Right renal pelvis (tissue), 4 donors: ENCODE data around the gene NARS2. TPM values are rescaled to one million over a fixed set of nuclear protein-coding genes. Genes with fewer than 3 reads are reported as not detected.
"Not testable (repeated sequence)": the region's sequence is repeated elsewhere in the genome, so short reads cannot be mapped to it uniquely, and the experiment has no call there.

Source experiments
- DNase-seq, 4 donors: peaks; one replicate each; pipeline ENCODE4 v3.0.0-alpha.2; 2013; ENCODE audit warnings: low read depth in 4 of 4, low spot score in 3 of 4, missing footprints in 1 of 4
- polyA plus RNA-seq, 4 donors: library from polyadenylated mRNA; unstranded; fragments of 120-200 nt; gene quantifications; one replicate each; pipeline ENCODE4 v1.2.1, GENCODE V29; 2013; ENCODE audit not compliant: insufficient read length in 4 of 4

NARS2 gene
- polyA plus RNA-seq, 4 donors: 38.5 to 56.6 (median 50.4) TPM

DNA sequence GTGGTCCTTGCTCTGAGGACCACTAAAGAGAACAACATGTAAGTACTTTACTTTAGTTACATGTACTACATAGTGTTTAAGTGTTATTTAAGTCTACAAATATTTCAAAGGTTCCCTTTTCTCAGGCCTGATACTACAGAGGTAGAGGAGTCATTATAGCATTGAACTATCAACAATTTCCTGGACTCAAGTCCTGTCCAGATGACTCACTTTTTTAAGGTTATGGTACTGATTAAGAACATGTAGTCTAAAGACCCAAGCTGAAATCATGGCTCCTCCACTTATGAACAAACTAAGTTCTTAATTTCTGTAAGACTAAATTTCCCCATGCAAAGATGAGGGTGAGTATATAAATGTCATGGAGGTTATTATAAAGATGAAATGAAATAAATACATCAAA is 74.7 kb downstream of the NARS2 start:
- DNase-seq: no peak

DNA sequence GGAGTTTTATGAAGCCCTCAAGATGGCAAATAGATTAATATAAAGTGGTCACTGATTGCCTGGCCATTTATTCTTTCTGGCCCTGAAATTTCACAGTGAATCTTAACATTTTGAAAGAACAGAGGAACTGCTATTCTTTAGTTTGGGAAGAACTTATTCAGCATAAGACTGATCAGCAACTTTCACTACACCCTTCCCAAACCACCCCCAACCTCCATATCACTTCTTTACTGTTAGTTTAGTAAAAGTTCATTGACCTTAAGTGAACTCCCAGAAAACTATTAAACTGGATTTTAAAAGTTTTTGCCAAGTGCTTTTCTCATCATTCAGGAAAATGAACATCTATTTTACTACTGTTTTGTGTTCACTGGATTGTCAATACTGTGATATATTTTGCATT is 77.4 kb downstream of the NARS2 start:
- no peak for DNase-seq

DNA sequence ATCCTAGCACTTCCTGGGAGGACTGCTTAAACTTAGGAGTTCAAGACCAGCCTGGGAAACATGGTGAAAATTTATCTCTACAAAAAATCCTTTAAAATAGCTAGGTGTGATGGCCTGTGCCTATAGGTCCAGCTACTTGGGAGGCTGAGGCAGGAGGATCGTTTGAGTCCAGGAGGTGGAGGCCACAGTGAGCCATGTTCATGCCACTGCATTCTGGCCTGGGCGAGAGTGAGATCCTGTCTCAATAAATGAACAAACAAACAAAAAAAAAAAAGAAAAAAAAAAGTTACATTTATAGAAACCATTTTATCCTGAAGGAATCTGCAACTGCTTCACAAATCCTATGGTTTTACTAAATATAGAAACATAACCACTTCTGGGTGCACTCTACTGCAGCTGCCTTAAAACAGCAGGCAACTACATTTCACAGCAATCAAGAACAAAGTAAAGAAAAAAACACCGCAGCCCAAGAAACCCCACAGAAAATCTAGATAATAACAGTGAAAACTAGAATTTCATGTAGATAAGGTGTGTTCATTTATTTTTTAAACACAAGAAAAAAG is 81.2 kb downstream of the NARS2 start:
- DNase-seq: no peak

DNA sequence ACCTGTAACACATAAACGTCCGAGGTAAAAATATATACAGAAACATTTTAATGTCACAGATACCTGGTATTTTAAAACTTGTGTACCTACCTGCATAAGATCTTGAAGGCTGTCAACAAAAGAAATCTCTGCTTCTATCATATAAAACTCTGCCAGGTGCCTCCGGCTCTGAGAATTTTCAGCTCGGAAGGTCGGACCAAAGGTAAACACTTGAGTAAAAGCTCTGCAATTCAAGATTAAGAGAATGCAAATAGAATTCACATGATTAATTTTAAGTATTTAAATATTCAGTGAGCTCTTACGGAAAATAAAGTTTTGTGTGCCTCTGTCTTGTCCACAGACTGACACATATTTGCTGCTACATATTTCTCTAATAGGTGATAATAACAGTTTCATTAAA is 81.7 kb downstream of the NARS2 start:
- DNase-seq: no peak

DNA sequence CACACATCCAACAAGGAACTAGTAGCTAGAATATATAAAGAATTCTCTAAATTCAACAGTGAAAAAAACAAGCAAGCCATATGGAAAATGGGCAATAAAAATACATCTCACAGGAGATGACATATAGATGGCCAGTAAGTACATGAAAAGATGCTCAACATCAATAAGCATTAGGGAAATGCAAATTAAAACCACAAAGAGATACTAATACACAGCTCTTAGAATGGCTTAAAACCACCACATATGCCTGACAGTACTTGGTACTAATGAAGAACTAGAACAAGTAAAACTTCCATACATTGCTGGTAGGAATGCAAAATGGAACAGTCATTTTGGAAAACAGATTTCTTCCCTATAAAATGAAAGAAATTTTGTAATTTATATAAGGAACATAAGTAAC is 85.5 kb downstream of the NARS2 start:
- no peak for DNase-seq

DNA sequence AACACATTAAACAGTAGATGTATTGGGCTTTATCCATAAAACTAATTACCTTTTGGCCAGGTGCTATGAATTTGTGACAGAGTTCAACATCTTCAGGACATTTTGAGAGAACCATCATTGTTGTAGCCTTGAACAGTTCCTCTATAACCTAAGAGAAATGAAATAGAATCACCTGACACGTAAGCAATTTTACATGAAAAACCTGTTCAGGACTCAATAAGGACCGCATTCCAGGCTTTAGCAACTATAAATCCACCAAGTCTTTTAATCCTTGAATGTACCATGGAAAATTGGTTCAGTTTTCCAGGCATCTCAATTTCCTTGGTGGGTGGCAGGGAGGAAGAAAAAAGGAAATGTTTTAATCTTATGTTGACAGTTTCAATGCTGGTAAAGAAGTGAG is 96.1 kb downstream of the NARS2 start:
- DNase-seq: no peak

DNA sequence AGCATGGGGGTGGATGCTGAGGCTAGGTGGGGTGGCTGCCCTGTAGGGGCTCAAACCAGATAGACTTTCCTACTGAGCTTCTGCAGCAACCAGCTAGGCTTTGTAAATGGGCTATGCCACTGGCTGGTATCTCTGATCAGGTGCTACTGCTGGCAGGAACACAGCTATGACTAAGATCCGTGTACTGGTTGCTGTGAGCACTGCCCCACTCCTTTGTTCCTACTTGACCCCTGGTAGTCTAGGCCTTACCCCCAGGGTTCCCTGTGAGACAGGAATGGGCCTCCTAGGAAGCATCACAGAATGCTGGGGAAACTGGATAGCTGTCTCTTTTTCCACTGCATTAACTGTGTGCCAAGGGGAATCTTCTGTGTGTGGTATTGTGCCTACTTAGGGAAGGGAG is 98.6 kb downstream of the NARS2 start:
- DNase-seq: no peak

DNA sequence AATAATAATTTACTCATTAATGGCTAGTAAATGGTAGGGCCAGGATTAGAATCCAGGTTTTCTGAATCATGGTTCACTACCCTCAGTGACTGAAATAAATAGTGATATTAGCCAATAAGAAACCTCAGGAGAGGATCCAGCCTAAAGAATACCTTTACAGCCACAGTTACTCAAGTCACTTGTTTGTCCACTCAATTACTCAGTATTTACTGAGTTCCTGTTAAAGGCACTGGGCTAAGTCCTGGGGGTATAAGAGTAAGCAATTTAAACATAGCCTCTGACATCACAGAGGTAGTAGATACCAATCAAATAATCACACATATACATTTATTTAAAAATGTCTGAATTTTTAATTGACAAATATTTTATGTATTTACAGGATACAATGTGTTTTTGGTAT is 100.2 kb downstream of the NARS2 start:
- DNase-seq: no peak

DNA sequence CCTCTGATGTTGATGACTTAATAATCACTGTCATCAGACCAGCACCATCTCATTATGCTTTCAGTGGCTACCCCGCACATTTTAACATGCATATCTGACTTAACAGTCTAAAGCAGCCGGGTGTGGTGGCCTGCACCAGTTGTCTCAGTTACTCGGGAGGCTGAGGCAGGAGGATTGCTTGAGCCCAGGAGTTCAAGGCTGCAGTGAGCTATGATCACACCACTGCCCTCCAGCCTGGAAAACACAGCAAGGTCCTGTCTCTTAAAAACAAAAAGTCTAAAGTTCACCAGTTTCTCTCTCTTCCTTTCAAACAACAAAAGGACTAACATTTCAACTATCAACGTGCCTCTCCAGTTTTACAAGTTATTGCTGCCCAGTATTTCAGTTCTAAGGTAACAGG is 101.8 kb downstream of the NARS2 start:
- no peak for DNase-seq

DNA sequence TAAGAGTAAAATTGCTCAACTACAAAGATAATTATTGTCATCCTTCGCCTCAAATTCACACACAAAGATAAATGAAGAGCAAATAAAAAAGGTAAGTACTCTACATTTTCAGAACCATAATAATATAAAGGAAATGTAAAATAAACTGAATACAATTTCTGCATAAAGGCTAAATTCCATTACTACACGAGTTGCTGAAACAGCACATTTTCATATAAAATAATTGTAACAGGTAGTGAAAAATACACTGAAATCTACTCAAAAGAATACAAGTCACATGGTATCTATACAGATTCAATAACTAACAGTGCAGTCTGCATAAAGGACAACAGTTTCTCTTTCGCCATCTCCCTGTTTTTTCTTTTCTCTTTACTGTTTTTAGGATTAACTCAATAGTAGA is 102.3 kb downstream of the NARS2 start:
- no peak for DNase-seq

DNA sequence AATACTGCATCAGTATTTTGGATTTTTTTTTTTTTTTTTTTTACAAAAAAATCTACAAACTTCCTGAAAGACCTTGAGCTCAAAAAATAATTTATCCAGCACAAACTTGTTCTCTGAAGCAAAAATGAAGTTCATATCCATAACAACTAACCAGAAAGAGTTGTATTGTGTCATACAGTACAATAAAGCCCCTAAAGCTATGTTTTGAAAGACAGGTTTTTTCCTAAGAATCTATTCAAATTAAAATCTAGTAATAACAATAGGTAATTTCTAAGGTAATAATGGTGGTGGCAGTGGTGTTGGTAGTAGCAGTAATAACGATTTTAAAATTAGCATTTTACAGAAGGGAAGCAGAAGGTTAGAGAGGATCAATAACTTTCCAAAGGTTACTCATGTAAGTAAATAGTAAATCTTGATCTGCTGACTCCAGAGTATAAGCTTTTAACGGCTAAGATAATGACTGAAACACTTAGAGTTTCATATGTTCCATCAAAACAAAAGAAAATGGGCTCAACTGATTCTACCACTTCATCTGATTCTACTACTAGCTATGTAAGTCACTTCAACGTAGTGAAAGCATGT is 103.7 kb downstream of the NARS2 start:
- DNase-seq: no peak

DNA sequence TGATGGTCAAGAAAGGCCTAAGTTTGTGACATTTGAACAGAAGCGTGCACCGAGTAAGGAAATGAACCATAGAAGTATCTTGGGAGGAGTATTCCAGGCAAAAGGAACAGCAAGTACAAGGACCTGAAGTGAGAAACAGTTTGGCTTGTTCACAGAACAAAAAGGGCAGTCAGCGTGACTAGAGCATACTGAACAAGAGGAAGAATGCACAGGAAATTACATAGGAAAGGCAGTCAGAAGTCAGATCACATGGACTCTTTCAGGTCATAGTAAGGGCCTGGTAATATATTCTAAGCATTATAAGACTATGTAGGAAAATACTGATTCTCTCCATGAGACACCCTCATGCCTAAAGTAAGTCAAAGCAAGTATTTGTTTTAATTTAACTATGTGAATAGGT is 104.8 kb downstream of the NARS2 start:
- DNase-seq: no peak

DNA sequence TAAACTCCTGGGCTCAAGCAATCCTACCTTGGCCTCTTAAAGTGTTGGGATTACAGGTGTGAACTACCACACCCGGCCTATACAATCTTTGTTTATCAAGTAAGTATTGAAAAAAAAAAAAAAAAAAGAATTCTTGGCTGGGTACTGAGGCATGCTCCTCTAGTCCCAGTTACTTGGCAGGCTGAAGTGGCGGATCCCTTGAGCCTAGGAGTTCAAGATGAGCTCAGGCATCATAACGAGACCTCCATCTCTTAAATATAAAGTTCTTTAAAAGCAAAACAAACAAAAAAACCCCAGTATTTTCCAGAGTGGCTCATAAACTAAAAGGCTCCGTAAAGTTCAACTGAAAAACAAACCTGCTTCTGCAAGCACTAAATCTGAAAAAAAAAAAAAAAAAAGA is 106.7 kb downstream of the NARS2 start:
- DNase-seq: no peak

DNA sequence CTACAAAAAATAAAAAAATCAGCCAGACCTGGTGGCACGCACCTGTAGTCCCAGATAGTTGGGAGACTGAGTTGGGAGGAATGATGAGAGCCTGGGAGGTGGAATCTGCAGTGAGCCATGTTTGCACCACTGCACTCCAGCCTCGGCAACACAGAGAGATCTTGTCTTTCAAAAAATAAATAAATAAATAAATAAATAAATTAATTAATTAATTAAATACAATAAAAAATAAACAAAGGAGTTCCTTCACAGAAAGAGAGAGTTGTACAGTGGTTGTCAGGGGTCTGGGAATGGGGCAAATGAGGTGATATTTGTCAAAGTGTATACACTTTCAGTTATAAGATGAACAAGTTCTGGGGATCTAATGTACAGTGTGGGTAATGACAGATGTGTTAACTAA is 107.3 kb downstream of the NARS2 start:
- no peak for DNase-seq

DNA sequence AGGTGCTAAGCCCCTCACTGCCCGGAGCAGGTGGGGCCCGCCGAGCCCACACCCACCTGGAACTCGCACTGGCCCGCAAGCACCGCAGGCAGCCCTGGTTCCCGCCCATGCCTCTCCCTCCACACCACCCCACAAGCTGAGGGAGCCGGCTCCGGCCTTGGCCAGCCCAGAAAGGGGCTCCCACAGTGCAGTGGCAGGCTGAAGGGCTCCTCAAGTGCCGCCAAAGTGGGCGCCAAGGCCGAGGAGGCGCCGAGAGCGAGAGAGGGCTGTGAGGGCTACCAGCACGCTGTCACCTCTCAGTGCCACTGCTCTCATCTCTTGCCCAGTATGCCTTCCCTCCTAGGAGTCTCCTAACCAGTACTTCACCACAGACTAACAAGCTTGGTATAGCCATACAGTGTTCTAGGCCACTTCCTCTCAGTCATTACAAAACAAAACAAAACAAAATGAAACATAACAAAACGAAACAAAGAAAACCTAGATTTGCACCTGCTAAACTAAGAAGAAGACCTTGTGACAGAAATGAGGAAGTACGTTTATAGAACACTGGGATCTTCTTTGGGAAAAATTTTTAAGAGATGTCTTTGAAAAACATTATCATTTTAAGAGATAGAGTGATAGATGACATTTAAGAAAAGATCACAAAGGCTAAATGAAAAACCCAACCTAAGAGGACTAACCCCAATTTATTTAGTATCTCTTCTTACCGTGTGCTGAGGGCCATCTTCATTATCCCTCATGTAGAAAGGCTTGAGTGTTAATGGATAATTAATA is 109.3 kb downstream of the NARS2 start:
- DNase-seq: no peak

DNA sequence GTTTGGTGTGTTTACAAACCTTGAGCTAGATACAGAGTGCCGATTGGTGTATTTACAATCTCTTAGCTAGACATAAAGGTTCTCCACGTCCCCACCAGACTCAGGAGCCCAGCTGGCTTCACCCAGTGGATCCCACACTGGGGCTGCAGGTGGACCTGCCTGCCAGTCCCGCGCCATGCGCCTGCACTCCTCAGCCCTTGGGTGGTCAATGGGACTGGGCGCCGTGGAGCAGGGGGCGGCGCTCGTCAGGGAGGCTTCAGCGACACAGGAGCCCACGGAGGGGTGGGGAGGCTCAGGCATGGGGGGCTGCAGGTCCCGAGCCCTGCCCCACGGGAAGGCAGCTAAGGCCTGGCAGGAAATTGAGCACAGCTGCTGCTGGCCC is 109.9 kb downstream of the NARS2 start:
- DNase-seq: not testable (repeated sequence)

DNA sequence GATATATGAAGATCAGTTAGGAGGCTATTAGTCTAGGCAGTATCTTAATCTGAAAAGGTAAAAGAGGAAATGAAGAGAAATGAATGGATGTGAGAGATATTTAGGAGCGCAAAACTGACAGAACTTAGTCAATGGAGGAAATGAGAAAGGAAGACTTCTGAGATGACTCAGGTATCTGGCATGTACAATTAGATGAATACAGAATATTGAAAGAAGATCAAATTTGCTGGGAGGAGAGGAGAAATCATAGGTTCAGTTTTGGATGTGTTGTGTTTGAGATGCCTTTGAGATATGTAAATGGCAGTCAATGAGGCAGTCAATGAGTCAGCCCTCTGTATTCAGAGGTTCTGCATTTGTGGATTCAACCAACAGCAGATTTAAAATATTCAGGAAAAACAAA is 114.2 kb downstream of the NARS2 start:
- DNase-seq: no peak

DNA sequence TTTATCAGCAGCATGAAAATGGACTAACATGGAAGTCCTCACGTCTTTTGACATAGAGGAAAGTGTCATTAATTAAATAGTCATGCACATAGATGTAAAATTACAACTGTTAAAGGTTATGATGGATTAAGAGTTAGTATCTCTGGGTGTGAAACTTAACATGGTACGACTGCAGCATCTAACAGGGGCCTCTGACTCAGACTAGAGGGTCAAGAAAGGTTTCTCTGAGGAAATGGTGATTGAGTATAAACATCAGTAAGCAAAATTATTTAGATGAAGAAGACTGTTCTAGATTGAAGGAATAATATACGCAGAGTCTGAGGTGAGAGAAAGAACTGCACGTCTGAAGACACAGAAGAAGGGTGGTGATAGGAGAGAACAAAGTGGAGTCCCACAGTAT is 114.9 kb downstream of the NARS2 start:
- no peak for DNase-seq

DNA sequence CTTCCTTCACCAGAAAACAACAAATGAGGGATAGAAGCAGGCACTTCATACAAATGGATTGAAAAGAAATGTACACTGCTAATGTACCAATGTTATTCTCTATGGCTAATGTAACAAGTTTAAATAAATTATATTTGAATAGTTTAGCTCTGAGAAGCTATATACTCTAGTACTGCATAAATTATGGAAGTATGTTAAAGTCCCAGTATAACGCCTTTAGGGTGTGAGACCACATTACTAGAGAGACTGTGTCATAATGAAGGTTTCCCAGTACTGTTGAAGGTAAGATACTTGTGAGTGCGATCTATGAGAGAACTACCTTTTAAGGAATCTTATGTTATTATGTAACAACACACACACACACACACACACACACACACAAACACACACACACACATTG is 117.2 kb downstream of the NARS2 start:
- DNase-seq: no peak

DNA sequence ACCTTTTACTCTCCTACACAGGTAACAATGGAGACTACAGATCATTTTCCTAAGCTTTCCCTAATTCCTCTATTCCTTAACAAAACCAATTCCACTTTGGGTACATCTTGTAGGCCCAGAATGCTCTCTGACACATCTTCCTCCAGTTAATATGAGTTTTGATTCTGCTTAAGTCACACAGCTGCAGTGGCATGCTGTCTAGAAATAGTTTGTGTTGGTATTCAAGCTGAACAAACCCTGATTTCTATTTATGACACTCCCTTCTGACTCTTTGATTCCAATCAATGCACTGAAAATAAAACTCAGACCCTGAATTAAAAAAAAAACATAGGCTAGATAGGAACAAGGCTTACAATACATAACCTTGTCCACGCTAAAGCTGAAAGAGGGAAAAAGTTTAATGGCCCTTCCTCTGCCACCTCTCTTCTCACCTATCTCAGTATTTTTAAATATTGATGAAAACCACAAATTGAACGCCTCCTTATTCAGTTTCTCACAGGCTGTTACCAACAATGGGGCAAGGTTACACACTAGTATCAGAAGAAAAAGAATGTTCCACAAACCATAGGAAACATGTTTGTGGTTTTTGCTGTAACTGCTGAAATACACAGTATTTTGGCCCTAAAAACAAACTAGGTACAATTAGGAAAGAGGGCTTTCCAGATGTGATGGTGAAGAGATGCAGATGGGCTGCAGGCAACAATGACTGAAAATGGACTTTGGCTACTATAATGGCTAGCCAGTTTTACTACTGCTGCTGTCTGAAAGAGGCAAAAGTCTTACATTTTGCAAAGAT is 121.3 kb downstream of the NARS2 start:
- DNase-seq: no peak

DNA sequence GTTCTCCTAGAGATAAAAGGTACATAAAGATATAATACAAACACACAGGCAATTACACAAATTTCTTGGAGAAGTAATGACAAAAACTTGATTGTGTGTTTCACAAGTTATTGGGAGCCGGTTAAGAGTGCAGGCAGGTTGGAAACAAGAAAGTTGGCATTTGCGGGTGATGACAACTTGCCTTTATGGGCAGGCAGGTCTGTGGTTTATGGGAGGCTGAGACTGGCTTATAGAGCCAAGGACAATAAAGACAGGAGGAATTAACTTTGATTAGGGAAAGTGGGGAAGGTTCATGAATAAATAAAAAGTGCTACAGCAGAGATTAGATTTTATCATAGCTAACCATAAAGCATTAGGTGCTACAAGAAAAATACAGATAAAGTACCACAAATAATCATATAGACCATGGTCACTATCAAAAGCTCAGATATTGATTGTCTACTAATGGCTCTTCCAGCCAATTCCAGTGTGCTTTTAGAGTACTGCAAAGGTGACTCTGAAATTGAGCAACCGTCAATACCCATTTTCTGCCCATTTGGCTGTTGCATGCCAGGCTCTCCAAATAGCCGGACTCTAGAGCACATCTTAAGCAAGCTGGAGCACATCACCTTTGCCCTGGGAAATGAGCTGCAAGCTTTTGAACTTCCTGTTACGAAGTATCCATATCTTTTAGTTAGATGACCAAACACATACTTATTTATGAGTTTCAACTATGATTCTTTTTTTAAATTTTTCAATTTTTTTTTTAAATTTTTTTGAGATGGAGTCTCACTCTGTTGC is 123.1 kb downstream of the NARS2 start:
- DNase-seq: no peak
